ENCODE data around the gene ACER3. TPM values are rescaled to one million over a fixed set of nuclear protein-coding genes. Genes with fewer than 3 reads are reported as not detected.

The ACER3 gene
- total RNA-seq, 1 donor from 2014 or later = 14.7 TPM

GRCh38 chr11:76888989-76889388 is 28.3 kb downstream of the ACER3 start:
- DNase-seq (ENCODE audit: low spot score, unreplicated experiment) = no peak
- Mint-ChIP-seq H3K27me3 (no peaks in the 10 kb centered on the region), H3K9me3 (ENCODE audit: low read depth) (no peaks in the 10 kb centered on the region), H3K36me3 (ENCODE audit: insufficient read depth) (no peaks in the 10 kb centered on the region), H3K4me3 (ENCODE audit: low read depth) (no peak overlapping the region), H3K4me1 (ENCODE audit: low read depth) (peaks cover 5% of the 10 kb centered on the region), H3K27ac (no peak overlapping the region)
- TF ChIP-seq CTCF (IDR thresholded peaks at IDR 0.05; ENCODE audit: unreplicated experiment) = no peak

- H3K4me3 Mint-ChIP-seq (ENCODE audit: low read depth) = no peak overlapping the region
- no peaks in the 10 kb centered on the region for H3K36me3 Mint-ChIP-seq (ENCODE audit: insufficient read depth)
- no peaks in the 10 kb centered on the region for H3K9me3 Mint-ChIP-seq (ENCODE audit: low read depth)
- DNase-seq (ENCODE audit: low spot score, unreplicated experiment) = no peak
- peaks cover 5% of the 10 kb centered on the region for H3K4me1 Mint-ChIP-seq (ENCODE audit: low read depth)
- H3K27ac Mint-ChIP-seq = no peak overlapping the region
- no peaks in the 10 kb centered on the region for H3K27me3 Mint-ChIP-seq
- TF ChIP-seq CTCF (IDR thresholded peaks at IDR 0.05; ENCODE audit: unreplicated experiment) = no peak
These were observed 28.8 kb downstream of the ACER3 start for GRCh38 chr11:76889411-76889975.

GRCh38 chr11:76890329-76890728 is 29.6 kb downstream of the ACER3 start:
- DNase-seq (ENCODE audit: low spot score, unreplicated experiment) = no peak
- no peak for TF ChIP-seq CTCF (IDR thresholded peaks at IDR 0.05; ENCODE audit: unreplicated experiment)
- H3K9me3 Mint-ChIP-seq (ENCODE audit: low read depth) = no peaks in the 10 kb centered on the region
- no peaks in the 10 kb centered on the region for H3K27me3 Mint-ChIP-seq
- H3K4me3 Mint-ChIP-seq (ENCODE audit: low read depth) = no peak overlapping the region
- no peak overlapping the region for H3K27ac Mint-ChIP-seq
- H3K4me1 Mint-ChIP-seq (ENCODE audit: low read depth) = peaks cover 5% of the 10 kb centered on the region
- H3K36me3 Mint-ChIP-seq (ENCODE audit: insufficient read depth) = no peaks in the 10 kb centered on the region

GRCh38 chr11:76891285-76891684 is 30.6 kb downstream of the ACER3 start:
- Mint-ChIP-seq H3K9me3 (ENCODE audit: low read depth) (no peaks in the 10 kb centered on the region), H3K4me1 (ENCODE audit: low read depth) (peaks cover 5% of the 10 kb centered on the region), H3K4me3 (ENCODE audit: low read depth) (no peak overlapping the region), H3K36me3 (ENCODE audit: insufficient read depth) (no peaks in the 10 kb centered on the region), H3K27ac (no peak overlapping the region), H3K27me3 (no peaks in the 10 kb centered on the region)
- no peak for DNase-seq (ENCODE audit: low spot score, unreplicated experiment)
- TF ChIP-seq CTCF (IDR thresholded peaks at IDR 0.05; ENCODE audit: unreplicated experiment) = no peak

- peaks cover 5% of the 10 kb centered on the region for H3K4me1 Mint-ChIP-seq (ENCODE audit: low read depth)
- H3K36me3 Mint-ChIP-seq (ENCODE audit: insufficient read depth) = no peaks in the 10 kb centered on the region
- H3K27ac Mint-ChIP-seq = no peak overlapping the region
- H3K4me3 Mint-ChIP-seq (ENCODE audit: low read depth) = no peak overlapping the region
- TF ChIP-seq CTCF (IDR thresholded peaks at IDR 0.05; ENCODE audit: unreplicated experiment) = no peak
- no peak for DNase-seq (ENCODE audit: low spot score, unreplicated experiment)
- no peaks in the 10 kb centered on the region for H3K27me3 Mint-ChIP-seq
- H3K9me3 Mint-ChIP-seq (ENCODE audit: low read depth) = no peaks in the 10 kb centered on the region
These were observed 31.1 kb downstream of the ACER3 start for GRCh38 chr11:76891793-76892192.

All from progenitor cell of endocrine pancreas (in vitro differentiated cells).